SIG-M5 (cell line): Measurements from ENCODE around the gene RAB40C.

Source experiments
- DNase-seq: peaks from one replicate; lab custom pipeline; 2025; lab: John Stamatoyannopoulos, UW

RAB40C gene

DNA sequence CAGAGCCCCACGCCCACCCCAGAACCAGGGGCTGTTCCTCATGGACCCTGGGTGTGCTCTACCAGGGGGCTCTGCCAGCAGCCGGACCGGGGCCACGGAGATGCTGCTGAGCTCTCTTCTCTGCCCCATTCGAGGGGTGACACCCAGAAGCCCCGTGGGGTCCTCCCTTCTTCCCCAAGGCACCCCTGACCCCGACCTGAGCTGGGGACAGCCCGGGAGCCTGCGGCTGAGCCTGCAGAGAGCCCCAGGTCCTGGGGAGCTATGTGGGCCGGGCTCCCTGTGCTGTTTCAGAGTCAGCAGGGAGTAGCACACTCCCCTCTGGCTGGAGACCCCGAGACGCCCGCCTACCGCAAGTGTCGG lies 30.9 kb upstream of the RAB40C start:
- no peak for DNase-seq

DNA sequence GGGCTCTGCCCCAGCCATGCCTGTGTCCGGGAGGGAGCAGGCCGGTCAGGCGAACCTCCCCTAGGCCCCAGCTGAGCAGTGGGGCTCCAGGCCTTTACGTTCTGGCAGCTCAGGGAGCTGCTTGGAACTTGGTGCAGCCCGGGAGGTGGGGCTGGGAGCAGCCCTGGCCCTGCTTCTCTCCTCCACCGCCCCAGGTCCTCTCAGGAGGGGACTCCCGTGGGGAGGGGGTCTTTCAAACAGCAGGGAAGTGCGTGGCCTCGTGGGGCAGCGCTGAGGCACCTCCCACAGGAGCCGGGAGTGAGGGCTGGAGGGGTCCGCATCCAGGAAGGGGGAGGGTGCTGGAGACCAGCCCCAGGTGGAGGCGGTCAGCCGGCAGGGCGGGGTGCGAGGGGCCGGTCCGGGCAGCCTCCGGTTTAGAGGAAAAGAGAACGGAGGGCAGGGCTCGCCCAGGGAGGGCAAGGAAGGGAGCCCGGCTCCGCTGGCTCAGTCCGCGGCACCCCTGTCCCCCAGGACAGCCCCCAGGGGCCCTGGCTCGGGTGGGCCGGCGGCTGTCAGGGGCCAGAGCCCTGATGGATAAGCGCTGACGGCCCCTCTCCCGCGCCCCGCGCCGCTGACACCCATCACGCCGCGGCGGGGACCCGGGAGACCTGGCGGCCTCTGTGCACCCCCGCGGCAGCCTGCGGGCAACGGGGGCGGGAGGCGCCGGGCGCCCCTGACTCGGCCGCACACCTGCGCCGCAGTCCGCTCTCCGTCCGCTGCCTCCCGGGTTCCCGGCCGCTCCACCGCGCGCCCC lies 30.3 kb upstream of the RAB40C start:
- no peak for DNase-seq

DNA sequence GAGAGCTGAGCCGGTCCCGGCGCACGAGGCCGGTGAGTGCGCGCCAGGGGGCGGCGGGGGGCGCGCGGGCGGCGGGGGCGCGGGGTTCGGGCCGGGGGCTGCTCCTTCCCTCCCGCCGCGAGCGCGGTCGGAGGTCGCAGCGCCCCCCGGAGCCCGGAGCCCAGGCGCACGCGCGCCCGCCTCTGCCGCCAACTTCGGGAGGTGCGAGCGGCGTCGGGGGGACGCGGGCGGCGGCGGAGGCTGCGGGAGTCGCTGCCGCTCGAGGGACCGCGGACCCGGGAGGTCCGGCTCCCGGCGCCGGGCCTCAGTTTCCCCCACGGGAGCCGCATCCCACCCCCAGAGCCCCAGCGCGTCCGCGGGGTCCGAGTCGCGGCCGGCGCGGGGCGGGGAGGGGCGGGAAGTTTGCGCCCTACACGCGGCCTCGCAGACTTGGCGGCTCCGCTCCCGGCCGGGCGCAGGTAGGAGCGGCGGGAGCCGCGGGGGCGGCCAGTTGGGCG lies 29.6 kb upstream of the RAB40C start, which contains the start of gene PRR35:
PRR35 (plus strand) TSS at position 191 of the 497 bp plus-strand sequence. CDS start 2,901 bp downstream, outside the sequence.
- DNase-seq, result no peak

DNA sequence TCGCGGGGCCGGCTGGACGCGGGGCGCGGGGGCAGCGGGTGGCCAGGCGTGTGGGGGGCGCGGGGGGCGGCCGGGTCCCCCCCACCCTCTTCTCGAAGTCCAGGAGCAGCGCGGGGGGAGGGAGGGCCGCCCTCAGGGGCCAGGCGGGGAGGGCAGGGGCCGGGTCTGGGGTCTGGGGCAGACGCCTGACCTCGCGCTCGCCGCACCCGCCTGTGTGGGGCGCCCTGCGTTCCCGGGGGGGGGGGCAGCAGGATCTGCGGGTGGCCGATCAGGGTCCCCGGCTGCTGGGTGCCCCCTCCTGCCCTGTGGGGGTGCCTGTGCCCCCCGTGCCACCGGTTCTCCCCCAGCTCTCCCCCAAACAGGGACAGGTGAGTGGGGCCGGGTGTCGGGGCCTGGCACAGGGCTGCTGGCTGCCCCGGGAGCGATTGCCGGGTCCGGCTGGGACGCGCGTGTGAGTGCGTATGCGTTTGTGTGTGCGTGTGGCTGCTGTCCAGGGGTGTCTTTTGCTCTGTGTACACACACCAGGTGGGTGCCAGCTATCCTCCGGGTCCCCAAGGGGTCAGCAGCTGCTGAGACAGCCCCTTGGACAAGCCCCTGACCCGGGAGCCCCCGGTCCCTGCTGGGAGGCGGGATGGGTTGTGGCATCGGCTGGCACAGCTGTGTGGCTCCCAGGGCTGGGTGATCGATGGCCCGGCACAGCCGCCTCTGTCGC lies 29.0 kb upstream of the RAB40C start:
- DNase-seq, result no peak

DNA sequence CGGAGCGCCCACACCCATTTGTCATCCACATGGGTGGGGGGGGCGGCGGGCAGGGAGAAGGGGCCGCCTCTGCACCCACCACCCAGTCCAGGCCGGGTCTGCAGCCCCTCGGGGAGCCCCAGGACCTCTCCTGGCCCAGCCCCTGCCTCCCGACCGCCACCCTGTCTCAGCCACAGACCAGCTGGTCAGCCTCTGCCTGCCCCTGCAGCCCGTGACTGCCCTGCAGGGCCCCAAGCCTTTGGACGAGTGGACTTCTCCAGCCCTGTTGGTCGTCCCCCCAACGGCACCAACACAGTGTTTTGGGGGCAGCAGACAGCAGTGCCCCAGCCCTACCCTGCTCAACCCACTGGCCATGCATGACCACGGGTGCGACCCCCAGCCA lies 28.5 kb upstream of the RAB40C start:
- no peak for DNase-seq

DNA sequence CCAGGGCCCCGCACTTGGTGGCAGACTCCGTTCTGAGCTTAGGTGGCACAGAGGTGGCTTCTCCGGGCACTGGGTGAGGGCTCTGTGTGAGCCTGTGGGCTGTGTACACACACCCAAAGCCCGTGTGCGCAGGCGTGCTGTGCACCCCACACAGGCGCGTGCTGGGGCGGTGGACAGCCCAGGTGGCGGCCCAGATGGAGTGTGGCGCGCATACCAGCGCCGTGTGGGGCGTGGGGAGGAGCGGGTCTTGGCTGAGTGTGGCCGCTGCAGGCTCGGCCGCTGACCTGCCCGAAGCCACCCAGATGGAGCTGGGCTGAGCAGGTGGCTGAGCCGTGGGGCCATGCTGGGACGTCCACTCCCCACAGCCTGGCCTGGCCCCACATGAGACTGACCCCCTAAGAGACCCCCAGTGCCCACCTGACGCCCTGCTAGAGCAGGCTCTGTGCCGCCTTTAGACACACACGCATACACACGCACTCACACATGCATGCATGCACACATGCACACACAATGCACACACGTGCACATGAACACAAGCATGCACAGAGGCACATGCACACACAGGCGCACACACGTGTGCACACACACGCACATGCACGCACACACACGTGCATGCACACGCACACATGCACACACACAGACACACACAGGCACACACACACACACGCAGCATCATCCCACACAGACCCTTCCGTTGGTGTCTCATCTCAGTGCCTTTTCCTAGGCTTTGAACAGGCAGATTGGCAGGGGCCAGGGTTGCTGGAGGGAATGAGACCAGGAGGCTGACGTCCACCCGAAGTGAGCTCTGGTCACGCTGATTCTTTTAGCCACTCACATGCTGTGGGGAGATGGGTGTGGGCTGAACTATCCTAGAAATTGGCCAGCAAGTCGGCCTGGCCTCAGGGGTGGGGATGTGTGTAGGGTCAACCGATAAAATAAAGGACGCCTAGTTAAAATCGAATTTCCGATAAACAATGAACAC lies 27.6 kb upstream of the RAB40C start:
- DNase-seq, result no peak

DNA sequence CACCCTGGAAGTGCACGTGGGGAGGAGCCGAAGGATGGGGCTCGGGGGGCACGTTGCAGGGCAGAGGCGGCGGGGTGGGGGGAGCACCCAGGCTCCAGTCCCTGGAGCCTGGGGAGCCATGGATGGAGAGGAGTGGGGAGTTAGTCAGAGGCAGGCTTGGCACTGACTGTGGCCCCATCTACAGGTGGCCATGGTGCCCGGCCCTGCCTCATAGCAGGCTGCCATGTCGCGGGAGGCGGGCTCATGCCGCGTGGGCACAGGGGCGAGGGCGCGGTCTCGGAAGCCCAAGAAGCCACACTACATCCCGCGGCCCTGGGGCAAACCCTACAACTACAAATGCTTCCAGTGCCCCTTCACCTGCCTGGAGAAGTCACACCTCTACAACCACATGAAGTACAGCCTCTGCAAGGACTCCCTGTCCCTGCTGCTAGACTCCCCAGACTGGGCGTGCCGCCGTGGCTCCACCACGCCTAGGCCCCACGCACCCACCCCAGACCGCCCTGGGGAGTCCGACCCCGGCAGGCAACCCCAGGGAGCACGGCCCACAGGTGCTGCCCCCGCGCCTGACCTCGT lies 26.7 kb upstream of the RAB40C start:
- DNase-seq, result no peak

DNA sequence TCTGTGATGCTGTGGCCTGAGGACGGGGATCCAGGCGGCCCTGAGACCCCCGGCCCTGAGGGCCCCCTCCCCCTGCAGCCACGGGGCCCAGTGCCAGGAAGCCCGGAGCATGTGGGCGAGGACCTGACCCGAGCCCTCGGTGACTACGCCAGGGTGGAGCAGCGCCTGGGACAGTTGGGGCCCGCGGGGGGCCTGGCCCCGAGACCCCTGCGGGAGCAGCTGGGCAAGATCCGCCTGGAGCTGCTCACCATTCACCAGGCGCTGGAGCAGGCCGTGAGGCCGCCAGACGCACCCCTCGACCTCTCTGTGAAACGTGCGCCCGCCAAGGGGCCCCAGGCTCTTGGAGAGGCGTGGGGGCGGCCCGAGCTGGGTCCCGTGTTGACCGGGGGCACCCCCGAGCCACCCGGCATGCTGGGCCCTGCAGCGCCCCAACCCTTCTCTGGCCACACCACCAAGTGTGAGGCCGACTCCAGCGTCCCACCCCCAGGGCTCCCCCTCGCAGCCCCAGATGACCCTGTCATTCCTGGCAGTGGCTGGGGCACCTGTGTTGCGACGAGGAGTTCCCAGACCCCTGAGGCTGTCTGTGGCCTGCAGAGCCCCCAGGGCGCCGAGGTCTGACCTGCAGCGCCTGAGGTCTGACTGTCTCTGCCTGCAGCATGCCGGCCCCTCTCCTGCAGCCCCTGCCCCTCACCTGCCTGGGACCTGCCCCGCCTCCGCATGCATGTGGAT lies 25.0 kb upstream of the RAB40C start:
- DNase-seq, result no peak

DNA sequence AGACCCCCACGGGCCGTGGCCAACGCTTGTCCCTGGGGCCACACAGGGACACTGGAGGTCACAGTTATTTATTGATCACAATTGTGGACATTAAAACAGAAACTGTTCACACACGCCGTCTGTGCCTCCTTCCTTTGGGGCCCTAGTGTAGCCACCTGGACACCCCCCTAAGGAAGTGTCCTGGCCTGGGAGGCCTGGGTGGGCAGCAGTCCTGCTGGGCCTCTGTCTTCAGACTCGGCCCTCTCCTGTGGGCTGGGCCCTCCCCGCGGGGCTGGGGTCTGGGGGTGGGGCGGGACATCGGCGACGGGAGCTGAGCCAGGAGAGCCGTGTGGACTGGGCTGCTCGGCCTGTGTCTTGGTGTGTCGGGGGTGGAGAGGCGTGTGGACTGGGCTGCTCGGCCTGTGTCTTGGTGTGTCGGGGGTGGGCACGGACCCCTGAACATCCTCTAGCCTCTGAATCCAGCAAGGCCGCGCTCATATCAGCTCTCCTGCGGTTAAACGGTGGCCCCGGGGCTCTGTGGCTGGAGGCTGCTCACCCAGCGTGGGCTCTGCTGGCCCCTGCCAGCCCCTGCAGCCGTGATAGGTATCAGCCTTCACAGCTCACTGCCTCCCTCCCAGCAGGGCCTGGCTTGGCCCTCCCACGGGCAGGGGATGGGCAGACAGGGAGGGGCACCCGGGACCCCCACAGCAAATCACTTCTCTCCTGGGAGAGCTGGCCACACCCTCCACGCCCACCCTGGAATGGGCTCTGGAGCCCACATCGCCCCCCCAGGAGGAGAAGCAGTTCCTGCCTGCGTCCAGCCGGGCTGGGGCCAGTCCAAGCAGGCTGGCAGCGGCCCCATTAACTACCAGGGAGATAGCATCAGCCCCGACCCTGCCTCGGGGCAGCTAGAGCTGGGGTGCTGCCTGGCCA lies 24.2 kb upstream of the RAB40C start:
- no peak for DNase-seq

DNA sequence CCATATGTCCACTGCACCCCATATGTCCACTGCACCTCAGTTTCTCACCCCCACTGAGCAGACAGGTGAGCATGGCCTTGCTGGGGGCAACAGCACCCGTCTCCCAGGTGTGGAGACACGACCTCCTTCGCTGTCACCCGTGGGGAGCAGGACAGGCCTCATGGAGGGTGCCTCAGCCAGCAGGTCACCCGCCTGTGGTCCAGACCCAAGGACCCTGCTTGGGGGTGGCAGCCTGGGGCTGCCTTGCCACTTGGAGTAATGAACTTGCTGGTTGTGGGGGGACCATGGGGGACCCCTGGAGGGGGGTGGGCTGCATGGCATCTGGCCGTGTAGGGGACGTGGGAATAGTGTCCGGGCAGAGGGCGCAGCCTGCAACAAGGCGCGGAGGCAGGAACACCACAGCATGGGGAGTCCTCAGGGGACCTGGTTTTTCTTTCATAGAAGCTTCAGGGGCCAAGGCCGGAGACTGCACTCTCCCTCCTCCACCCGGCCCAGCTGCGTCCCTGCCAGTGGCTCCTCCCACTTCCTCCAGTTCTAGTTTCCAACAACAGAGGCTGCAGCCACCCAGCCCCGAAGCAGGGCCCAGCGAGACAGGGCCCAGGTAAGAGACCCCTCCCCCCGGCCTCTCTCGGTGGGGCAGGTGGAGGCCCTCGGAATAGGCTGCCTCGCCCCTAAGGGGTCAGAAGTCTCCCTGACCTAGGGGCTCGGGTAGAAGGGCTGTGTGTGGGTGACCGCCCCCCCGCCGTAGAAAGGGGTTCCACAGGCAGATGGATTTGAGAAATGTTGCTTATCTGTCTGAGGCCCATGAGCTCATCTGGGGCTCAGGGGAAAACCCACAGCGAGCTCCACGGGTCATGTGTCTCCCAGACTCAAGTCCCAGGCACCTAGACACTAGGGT lies 23.1 kb upstream of the RAB40C start, which contains the start of gene NHLRC4:
NHLRC4 (plus strand) TSS at position 531 of the 898 bp plus-strand sequence. CDS start 1,043 bp downstream, outside the sequence.
- no peak for DNase-seq

DNA sequence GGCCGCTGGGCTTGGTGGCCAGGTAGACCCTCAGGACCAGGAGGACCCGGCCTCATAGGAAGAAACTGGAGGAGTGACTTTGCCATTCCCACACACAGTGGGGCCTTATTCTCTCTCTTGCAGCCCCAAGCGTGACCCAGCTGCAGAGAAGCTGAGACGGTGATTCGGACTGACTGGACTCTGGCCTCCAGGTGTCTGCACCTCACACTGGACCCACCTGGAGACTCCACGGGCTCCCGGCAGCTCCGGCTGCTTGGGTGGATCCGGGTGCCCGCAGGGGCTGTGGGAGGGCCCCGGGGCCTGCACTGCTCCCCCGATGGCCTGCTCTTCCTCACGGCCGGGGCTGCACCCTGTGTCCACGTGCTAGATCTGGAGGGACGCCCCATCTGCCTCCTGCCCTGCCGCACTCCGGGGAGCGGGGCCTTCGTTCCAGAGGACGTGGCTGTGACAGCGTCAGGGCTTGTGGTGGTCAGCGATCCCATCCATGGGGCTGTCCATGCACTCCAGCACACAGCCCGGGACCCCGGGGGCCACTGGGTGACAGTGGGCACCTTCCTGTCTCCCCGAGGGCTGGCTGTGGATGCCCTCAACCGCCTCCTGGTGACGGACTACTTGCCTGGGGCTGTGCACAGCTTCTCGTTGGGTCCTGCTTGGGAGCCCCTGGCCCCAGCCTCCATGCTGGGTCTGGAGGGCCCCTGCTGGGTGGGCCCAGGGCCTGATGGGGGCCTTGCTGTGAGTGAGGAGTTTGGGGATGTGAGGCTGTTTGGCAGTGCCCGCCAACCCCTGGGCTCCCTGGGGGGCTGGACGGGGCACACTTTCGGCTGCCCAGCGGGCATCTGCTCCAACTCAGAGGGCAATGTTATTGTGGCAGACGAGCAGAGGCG lies 22.3 kb upstream of the RAB40C start:
- no peak for DNase-seq

DNA sequence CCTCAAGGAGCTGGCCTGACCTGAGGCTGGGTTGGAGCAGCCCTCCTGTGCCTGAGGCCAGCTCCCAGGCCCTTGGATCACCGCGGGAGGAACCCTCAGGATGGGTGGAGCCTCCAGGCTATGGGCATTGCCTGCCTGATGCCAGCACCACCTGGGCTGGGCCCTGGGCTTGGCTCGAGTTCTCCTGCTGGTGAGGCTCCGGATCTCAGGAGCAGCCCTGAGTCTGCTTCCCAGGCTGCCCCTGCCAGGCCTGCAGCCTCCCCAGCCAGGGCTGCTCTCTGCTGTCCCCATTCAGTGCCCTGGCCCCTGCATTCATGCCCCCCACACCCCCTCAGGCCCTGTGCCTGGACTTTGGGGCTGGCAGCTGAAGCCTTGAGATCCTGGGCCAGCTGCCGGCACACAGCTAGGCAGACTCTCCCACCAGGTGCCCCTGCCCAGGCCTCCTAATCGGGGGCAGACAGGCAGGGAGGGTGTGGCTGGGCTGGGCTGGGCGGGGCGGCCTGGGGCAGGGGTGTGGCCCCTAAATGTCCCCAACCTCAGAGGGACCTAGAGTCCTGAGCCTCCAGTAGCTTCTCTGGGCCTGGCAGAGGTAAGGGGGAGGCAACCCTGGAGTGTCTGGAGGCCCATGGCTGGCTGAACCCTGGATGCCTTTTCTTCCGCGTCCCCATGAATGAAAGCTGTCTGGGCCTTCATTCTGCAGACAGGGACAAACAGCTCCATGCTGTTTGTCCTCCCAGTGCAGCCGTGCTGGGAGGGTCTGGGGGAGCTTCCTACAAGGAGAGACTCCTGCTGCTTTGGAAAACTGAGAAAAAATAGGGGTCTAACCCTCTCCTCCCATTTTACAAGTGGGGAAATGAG lies 21.2 kb upstream of the RAB40C start:
- no peak for DNase-seq

DNA sequence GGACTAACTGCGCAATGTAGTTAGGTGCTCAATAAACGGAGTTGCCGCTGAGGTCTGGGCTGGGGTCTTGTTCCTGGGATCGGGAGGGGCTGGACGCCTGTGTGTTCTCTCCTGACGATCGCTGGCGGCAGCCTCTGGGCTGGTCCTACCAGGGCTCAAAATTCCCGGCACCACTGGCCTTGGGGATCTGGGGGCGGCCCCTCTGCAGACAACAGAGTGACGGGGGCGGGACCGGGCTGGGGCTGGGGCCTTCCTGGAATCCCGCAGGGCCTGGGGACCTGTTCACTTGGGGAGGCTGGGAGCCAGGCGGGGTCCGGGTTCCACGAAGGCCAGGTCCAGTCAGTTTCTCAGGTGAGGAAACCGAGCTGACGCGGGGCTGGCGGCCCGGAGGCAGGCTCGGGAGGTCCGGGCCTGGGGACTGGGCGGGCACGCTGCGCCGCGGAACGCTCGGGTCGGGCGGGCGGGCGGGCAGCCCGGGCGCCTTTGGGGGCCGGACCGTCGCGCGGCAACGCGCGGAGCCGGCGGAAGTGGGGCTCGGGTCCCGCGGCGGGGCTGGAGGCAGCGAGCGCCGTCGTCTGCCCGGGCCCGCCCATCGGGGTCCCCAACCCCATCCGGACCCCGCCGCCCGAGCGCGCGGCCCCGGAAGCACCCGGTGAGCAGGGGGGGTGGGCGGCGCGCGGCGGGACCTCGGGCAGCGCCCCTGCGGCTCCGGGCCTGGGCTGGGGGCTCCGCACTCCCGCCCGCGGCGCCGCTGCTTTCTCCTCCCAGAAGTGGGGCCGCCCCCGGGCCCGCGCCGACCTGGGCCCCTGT lies 20.2 kb upstream of the RAB40C start, which contains the start of gene PIGQ:
PIGQ (plus strand) TSS at position 524 of the 810 bp plus-strand sequence. CDS start 4,107 bp downstream, outside the sequence.
- DNase-seq, result no peak

DNA sequence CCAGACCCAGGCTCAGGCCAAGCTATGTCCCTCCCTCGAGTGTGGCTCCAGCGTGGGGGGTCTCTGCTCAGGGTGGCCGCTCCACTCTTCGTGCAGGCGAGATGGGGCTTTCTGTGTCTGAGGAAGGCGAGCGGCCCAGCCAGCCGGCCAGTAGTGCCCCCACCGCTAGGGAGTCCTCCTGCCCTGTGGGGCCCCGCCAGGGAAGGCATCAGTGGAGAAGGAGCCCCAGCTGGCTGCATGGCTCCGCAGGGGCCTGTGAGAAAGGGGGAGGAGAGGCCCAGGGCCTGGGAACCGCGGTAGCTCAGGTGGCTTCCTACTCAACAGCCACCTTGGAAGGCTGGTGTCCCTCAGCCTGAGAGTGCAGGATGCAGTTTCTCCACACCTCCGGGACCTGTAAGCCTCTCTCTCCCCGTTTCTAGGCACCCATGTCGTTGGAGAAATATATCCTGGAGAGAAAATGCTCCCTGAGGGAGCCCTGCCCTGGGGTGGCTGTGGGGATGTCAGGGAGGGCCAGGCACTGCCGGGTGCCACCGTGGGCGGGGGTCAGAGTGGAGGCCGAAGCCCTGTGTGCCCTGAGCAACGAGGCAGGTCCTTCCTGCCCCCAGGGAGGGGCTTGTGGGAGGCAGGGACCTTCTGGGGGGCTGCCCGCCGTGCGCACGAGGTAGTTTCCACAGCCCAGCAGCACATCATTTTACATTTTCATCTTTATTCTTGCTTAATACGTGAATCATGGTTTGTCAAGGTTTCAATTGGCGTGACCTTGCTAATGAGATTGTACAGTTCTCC lies 16.8 kb upstream of the RAB40C start:
- no peak for DNase-seq
